ENCODE results near the gene SUPT6H.

Gene SUPT6H

GRCh38 chr17:28745786-28746411, 83.9 kb downstream of the SUPT6H start:
- TF ChIP-seq, protein P1, sequence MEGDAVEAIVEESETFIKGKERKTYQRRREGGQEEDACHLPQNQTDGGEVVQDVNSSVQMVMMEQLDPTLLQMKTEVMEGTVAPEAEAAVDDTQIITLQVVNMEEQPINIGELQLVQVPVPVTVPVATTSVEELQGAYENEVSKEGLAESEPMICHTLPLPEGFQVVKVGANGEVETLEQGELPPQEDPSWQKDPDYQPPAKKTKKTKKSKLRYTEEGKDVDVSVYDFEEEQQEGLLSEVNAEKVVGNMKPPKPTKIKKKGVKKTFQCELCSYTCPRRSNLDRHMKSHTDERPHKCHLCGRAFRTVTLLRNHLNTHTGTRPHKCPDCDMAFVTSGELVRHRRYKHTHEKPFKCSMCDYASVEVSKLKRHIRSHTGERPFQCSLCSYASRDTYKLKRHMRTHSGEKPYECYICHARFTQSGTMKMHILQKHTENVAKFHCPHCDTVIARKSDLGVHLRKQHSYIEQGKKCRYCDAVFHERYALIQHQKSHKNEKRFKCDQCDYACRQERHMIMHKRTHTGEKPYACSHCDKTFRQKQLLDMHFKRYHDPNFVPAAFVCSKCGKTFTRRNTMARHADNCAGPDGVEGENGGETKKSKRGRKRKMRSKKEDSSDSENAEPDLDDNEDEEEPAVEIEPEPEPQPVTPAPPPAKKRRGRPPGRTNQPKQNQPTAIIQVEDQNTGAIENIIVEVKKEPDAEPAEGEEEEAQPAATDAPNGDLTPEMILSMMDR (conservative IDR thresholded peaks at IDR 0.05; ENCODE audit: low read depth, low read length): no peak
- DNase-seq (ENCODE audit: low read depth): peak; percentile 21
- peak overlapping the region; percentile 94 for H3K4me3 ChIP-seq (ENCODE audit: low read length)

DNA sequence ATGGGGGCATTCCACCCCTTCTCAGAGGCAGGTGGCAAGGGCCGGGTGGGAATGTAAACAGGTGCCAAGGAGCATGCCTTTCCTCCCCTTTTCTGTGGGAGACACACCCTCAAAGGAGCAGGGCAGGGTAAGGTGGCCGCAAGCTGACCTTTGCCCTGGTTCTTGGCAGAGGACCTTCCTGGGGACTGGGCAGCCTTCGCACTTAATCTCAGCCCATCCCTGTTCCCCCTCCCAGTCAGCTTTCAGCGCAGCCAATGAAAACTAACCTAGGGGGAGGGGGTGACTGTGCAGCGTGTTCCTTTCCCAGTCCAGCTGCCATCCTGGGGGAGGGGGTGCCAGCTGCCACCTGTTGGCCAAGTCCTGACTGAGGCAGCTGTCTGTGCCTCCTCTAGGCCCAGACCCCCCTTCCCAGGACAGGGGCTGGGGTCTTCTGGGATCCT, 84.6 kb downstream of the SUPT6H start:
- TF ChIP-seq, protein P1 (conservative IDR thresholded peaks at IDR 0.05; ENCODE audit: low read depth, low read length): no peak
- DNase-seq (ENCODE audit: low read depth): peak; percentile 36
- peak overlapping the region; percentile 94 for H3K4me3 ChIP-seq (ENCODE audit: low read length)

- H3K4me3 ChIP-seq (ENCODE audit: low read length): no peak overlapping the region
- TF ChIP-seq, protein P1 (conservative IDR thresholded peaks at IDR 0.05; ENCODE audit: low read depth, low read length): no peak
- no peak for DNase-seq (ENCODE audit: low read depth)
Observed at GRCh38 chr17:28747051-28747691, 85.2 kb downstream of the SUPT6H start.

DNA sequence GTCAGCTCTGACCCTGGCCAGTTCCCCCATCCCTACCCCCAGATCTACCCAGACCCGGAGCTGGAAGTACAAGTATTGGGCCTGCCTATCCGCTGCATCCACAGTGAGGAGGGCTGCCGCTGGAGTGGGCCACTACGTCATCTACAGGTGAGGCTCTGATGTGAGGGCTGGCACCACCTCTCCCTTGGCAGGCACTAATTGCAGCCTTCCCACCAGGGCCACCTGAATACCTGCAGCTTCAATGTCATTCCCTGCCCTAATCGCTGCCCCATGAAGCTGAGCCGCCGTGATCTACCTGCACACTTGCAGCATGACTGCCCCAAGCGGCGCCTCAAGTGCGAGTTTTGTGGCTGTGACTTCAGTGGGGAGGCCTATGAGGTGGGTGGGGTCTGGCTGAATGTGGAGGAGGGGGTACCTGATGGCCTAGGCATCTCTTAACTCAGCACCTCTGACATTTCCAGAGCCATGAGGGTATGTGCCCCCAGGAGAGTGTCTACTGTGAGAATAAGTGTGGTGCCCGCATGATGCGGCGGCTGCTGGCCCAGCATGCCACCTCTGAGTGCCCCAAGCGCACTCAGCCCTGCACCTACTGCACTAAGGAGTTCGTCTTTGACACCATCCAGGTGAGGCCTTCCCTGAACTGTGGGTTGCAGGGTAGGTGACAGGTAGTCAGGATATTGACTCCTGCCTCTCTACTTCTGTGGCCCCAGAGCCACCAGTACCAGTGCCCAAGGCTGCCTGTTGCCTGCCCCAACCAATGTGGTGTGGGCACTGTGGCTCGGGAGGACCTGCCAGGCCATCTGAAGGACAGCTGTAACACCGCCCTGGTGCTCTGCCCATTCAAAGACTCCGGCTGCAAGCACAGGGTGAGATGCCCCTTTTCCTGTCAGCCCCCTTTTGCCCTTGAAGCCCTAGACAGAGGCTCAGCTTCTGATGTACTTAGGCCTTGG, 86.1 kb downstream of the SUPT6H start:
- no peak overlapping the region for H3K4me3 ChIP-seq (ENCODE audit: low read length)
- TF ChIP-seq, protein P1 (conservative IDR thresholded peaks at IDR 0.05; ENCODE audit: low read depth, low read length): no peak
- DNase-seq (ENCODE audit: low read depth): no peak

- TF ChIP-seq, protein P1 (conservative IDR thresholded peaks at IDR 0.05; ENCODE audit: low read depth, low read length): no peak
- no peak overlapping the region for H3K4me3 ChIP-seq (ENCODE audit: low read length)
- no peak for DNase-seq (ENCODE audit: low read depth)
Observed at GRCh38 chr17:28748852-28749515, 87.0 kb downstream of the SUPT6H start.

GRCh38 chr17:28749516-28750177, 87.6 kb downstream of the SUPT6H start:
- no peak overlapping the region for H3K4me3 ChIP-seq (ENCODE audit: low read length)
- DNase-seq (ENCODE audit: low read depth): no peak
- TF ChIP-seq, protein P1 (conservative IDR thresholded peaks at IDR 0.05; ENCODE audit: low read depth, low read length): no peak

Measured in retinal pigment epithelial cell (primary cell).